Fibroblast of skin of right quadriceps (primary cell): ENCODE data around the gene DKC1.

ENCODE experiments used
- DNase-seq: peaks from one replicate; pipeline ENCODE4 v3.0.0-alpha.2; 2013

DKC1 gene

GRCh38 chrX:154738011-154738738 is 24.5 kb upstream of the DKC1 start:
- peak; percentile 65 for DNase-seq

GRCh38 chrX:154739952-154740465 is 22.7 kb upstream of the DKC1 start:
- DNase-seq: no peak

- no peak for DNase-seq
These were observed 20.1 kb upstream of the DKC1 start for GRCh38 chrX:154742613-154743012.

- DNase-seq: peak; percentile 47
These were observed 13.8 kb upstream of the DKC1 start for GRCh38 chrX:154748712-154749339.

GRCh38 chrX:154749856-154750255 is 12.8 kb upstream of the DKC1 start:
- no peak for DNase-seq

- DNase-seq: no peak
These were observed 12.1 kb upstream of the DKC1 start, which contains the start of gene GAB3 for GRCh38 chrX:154750301-154751202. GAB3 (minus strand) TSS chrX:154751077; CDS start chrX:154751025, 52 bp downstream.

- no peak for DNase-seq
These were observed 11.4 kb upstream of the DKC1 start for GRCh38 chrX:154751203-154751668.

- no peak for DNase-seq
These were observed 10.9 kb upstream of the DKC1 start for GRCh38 chrX:154751669-154752271.

GRCh38 chrX:154758696-154759095 is 4.0 kb upstream of the DKC1 start:
- no peak for DNase-seq

- peak; percentile 11 for DNase-seq
These were observed 607 bp upstream of the DKC1 start for GRCh38 chrX:154761977-154762536.

- DNase-seq: no peak
These were observed 12.0 kb downstream of the DKC1 start for GRCh38 chrX:154774622-154775021.

- no peak for DNase-seq
These were observed 13.0 kb downstream of the DKC1 start for GRCh38 chrX:154775419-154776349.

GRCh38 chrX:154776753-154777152 is 14.1 kb downstream of the DKC1 start:
- DNase-seq: no peak

GRCh38 chrX:154779261-154779660 is 16.6 kb downstream of the DKC1 start:
- peak; percentile 34 for DNase-seq

GRCh38 chrX:154780968-154781367 is 18.3 kb downstream of the DKC1 start:
- no peak for DNase-seq

GRCh38 chrX:154784149-154784995 is 21.7 kb downstream of the DKC1 start:
- no peak for DNase-seq

GRCh38 chrX:154785716-154786115 is 23.1 kb downstream of the DKC1 start:
- no peak for DNase-seq

GRCh38 chrX:154791467-154791866 is 28.8 kb downstream of the DKC1 start:
- no peak for DNase-seq

GRCh38 chrX:154791939-154792338 is 29.3 kb downstream of the DKC1 start:
- no peak for DNase-seq
